SK-N-MC (cell line): Measurements from ENCODE around the gene PARVB.
"Not testable (repeated sequence)": the region's sequence is repeated elsewhere in the genome, so short reads cannot be mapped to it uniquely, and the experiment has no call there.

ENCODE experiments used
- DNase-seq: peaks from one replicate; pipeline ENCODE4 v3.0.0-alpha.2; 2011; ENCODE audit warnings: low read depth, low spot score
- H3K27ac ChIP-seq: fragments of 200-600 bp; sonication (generic); 2 replicates; pipeline ENCODE4 v1.5.1; 2016; ENCODE audit warnings: mixed run types
- H3K36me3 ChIP-seq: fragments of 200-600 bp; sonication (generic); 2 replicates; pipeline ENCODE4 v1.6.1; 2017; ENCODE audit warnings: antibody characterized with exemption, low read length, mixed read lengths; ENCODE audit not compliant: insufficient read depth
- H3K4me3 ChIP-seq: fragments of 200-600 bp; sonication (generic); 2 replicates; pipeline ENCODE4 v1.5.1; 2016
- H3K9ac ChIP-seq: fragments of 200-600 bp; sonication (generic); 2 replicates; pipeline ENCODE4 v1.8.0; 2017; ENCODE audit warnings: mixed run types, mixed read lengths; ENCODE audit not compliant: insufficient read length
- H3K9me3 ChIP-seq: fragments of 200-600 bp; sonication (generic); 2 replicates; pipeline ENCODE4 v1.6.1; 2017; ENCODE audit warnings: low read depth, mild to moderate bottlenecking, antibody characterized with exemption, low read length, moderate library complexity, mixed read lengths
- EZH2 ChIP-seq: fragments of 200-600 bp; sonication (generic); IDR thresholded peaks from one replicate; pipeline ENCODE4 v1.6.1; 2017; ENCODE audit warnings: antibody characterized with exemption
- FOXP2 ChIP-seq: optimal IDR thresholded peaks from 2 replicates; pipeline ENCODE3; 2011; ENCODE audit warnings: mild to moderate bottlenecking, moderate library complexity; ENCODE audit not compliant: insufficient read depth; ENCODE audit errors: extremely low read length, control extremely low read depth
- POLR2AphosphoS5 ChIP-seq: IDR thresholded peaks from 2 replicates; pipeline ENCODE4 v1.6.1; 2012; ENCODE audit warnings: mild to moderate bottlenecking, low read depth, low read length, borderline replicate concordance

PARVB gene

GRCh38 chr22:44099696-44100095, 75.6 kb downstream of the PARVB start:
- no peak overlapping the region for H3K9ac ChIP-seq
- H3K9me3 ChIP-seq: no peaks in the 10 kb centered on the region
- no peak overlapping the region for H3K4me3 ChIP-seq
- TF ChIP-seq POLR2AphosphoS5 (no peak), EZH2 (no peak), FOXP2 (no peak)
- H3K36me3 ChIP-seq: no peaks in the 10 kb centered on the region
- no peak for DNase-seq
- H3K27ac ChIP-seq: no peak overlapping the region

- no peak overlapping the region for H3K27ac ChIP-seq
- no peak for DNase-seq
- no peaks in the 10 kb centered on the region for H3K9me3 ChIP-seq
- no peak overlapping the region for H3K9ac ChIP-seq
- H3K4me3 ChIP-seq: no peak overlapping the region
- no peaks in the 10 kb centered on the region for H3K36me3 ChIP-seq
- TF ChIP-seq FOXP2 (no peak), POLR2AphosphoS5 (no peak)
Measured at GRCh38 chr22:44100411-44100810, 76.3 kb downstream of the PARVB start.

GRCh38 chr22:44102121-44102520, 78.0 kb downstream of the PARVB start:
- DNase-seq: no peak
- Histone ChIP-seq H3K27ac (no peak overlapping the region), H3K9ac (no peak overlapping the region), H3K4me3 (no peak overlapping the region), H3K36me3 (no peaks in the 10 kb centered on the region), H3K9me3 (no peaks in the 10 kb centered on the region)
- TF ChIP-seq POLR2AphosphoS5 (no peak), FOXP2 (no peak), EZH2 (no peak)

GRCh38 chr22:44102856-44103255, 78.8 kb downstream of the PARVB start:
- Histone ChIP-seq H3K36me3 (no peaks in the 10 kb centered on the region), H3K4me3 (no peak overlapping the region), H3K9ac (no peak overlapping the region), H3K9me3 (no peaks in the 10 kb centered on the region), H3K27ac (no peak overlapping the region)
- DNase-seq: no peak
- TF ChIP-seq FOXP2 (no peak), EZH2 (no peak), POLR2AphosphoS5 (no peak)

- H3K27ac ChIP-seq: no peak overlapping the region
- DNase-seq: no peak
- H3K4me3 ChIP-seq: no peak overlapping the region
- H3K36me3 ChIP-seq: no peaks in the 10 kb centered on the region
- H3K9me3 ChIP-seq: no peaks in the 10 kb centered on the region
- H3K9ac ChIP-seq: no peak overlapping the region
- TF ChIP-seq FOXP2: no peak
- no peak for TF ChIP-seq EZH2
- TF ChIP-seq POLR2AphosphoS5: no peak
Measured at GRCh38 chr22:44103735-44104480, 79.8 kb downstream of the PARVB start.

- TF ChIP-seq EZH2 (no peak), POLR2AphosphoS5 (no peak), FOXP2 (no peak)
- no peak for DNase-seq
- H3K36me3 ChIP-seq: no peaks in the 10 kb centered on the region
- no peak overlapping the region for H3K4me3 ChIP-seq
- no peak overlapping the region for H3K27ac ChIP-seq
- no peak overlapping the region for H3K9ac ChIP-seq
- no peaks in the 10 kb centered on the region for H3K9me3 ChIP-seq
Measured at GRCh38 chr22:44107340-44107739, 83.2 kb downstream of the PARVB start.

- H3K9ac ChIP-seq: no peak overlapping the region
- no peak for TF ChIP-seq FOXP2
- no peak for TF ChIP-seq POLR2AphosphoS5
- no peak for TF ChIP-seq EZH2
- no peak for DNase-seq
- H3K9me3 ChIP-seq: no peaks in the 10 kb centered on the region
- H3K36me3 ChIP-seq: no peaks in the 10 kb centered on the region
- H3K4me3 ChIP-seq: no peak overlapping the region
- H3K27ac ChIP-seq: no peak overlapping the region
Measured at GRCh38 chr22:44108076-44108475, 84.0 kb downstream of the PARVB start.

- Histone ChIP-seq H3K9me3 (no peaks in the 10 kb centered on the region), H3K36me3 (no peaks in the 10 kb centered on the region), H3K27ac (no peak overlapping the region), H3K9ac (no peak overlapping the region), H3K4me3 (no peak overlapping the region)
- TF ChIP-seq FOXP2: no peak
- TF ChIP-seq EZH2: no peak
- TF ChIP-seq POLR2AphosphoS5: no peak
- no peak for DNase-seq
Measured at GRCh38 chr22:44108806-44109385, 84.8 kb downstream of the PARVB start.

- H3K9ac ChIP-seq: no peak overlapping the region
- H3K9me3 ChIP-seq: no peaks in the 10 kb centered on the region
- DNase-seq: no peak
- H3K36me3 ChIP-seq: no peaks in the 10 kb centered on the region
- no peak overlapping the region for H3K27ac ChIP-seq
- no peak for TF ChIP-seq EZH2
- no peak for TF ChIP-seq FOXP2
- TF ChIP-seq POLR2AphosphoS5: no peak
- H3K4me3 ChIP-seq: no peak overlapping the region
Measured at GRCh38 chr22:44109416-44109815, 85.3 kb downstream of the PARVB start.

DNA sequence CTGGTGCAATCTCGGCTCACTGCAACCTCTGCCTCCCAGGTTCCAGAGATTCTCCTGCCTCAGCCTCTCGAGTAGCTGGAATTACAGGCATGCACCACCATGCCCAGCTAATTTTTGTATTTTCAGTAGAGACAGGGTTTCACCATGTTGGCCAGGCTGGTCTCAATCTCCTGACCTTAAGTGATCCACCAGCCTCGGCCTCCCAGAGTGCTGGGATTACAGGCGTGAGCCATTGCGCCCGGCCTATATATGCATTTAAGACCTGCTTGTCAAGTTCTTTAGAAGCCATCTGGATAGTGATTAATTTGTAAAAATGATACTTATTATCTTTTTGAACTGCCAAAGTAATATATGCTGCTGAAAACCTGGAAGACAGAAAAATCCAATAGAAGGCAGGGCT, 86.6 kb downstream of the PARVB start:
- not testable (repeated sequence) for H3K9me3 ChIP-seq, H3K27ac ChIP-seq, H3K4me3 ChIP-seq, H3K9ac ChIP-seq, H3K36me3 ChIP-seq, DNase-seq
